ENCODE measurements around the gene BIRC5.

Gene BIRC5

GRCh38 chr17:78258323-78259191 lies 44.5 kb downstream of the BIRC5 start:
- no peak overlapping the region for H3K27ac ChIP-seq
- TF ChIP-seq CTCF (conservative IDR thresholded peaks at IDR 0.05), result no peak

- TF ChIP-seq CTCF (conservative IDR thresholded peaks at IDR 0.05), result no peak
- no peak overlapping the region for H3K27ac ChIP-seq
Observed at GRCh38 chr17:78259192-78259554, 45.1 kb downstream of the BIRC5 start.

GRCh38 chr17:78263063-78263735 lies 49.1 kb downstream of the BIRC5 start:
- no peak for TF ChIP-seq CTCF (conservative IDR thresholded peaks at IDR 0.05)

GRCh38 chr17:78263736-78264340 lies 49.8 kb downstream of the BIRC5 start:
- H3K27ac ChIP-seq, result no peak overlapping the region
- no peak for TF ChIP-seq CTCF (conservative IDR thresholded peaks at IDR 0.05)

More at GRCh38 chr17:78263063-78263735, 49.1 kb downstream of the BIRC5 start:
- H3K27ac ChIP-seq, result no peak overlapping the region

GRCh38 chr17:78264590-78264989 lies 50.5 kb downstream of the BIRC5 start:
- no peak for TF ChIP-seq CTCF (conservative IDR thresholded peaks at IDR 0.05)
- H3K27ac ChIP-seq, result no peak overlapping the region

- no peak for TF ChIP-seq CTCF (conservative IDR thresholded peaks at IDR 0.05)
- H3K27ac ChIP-seq, result no peak overlapping the region
Observed at GRCh38 chr17:78265121-78265520, 51.1 kb downstream of the BIRC5 start.

GRCh38 chr17:78266231-78266631 lies 52.2 kb downstream of the BIRC5 start:
- TF ChIP-seq CTCF (conservative IDR thresholded peaks at IDR 0.05), result no peak
- H3K27ac ChIP-seq, result no peak overlapping the region

All from VCaP (cell line).